WTC11 (cell line): Measurements from ENCODE around the gene STKLD1. TPM values are rescaled to one million over a fixed set of nuclear protein-coding genes. Genes with fewer than 3 reads are reported as not detected.

Experiments
- ATAC-seq: fragments of 200-7000 bp; cut with Tn5 transposase; 2 replicates; pipeline ENCODE4 v1.10.0; 2021; ENCODE audit warnings: mild to moderate bottlenecking, moderate library complexity
- CTCF ChIA-PET: fragments of 300-600 bp; sonication (Branson Sonifier 250); formaldehyde crosslinking; loops from one replicate; lab custom pipeline; 2021; ENCODE audit warnings: antibody characterized with exemption; lab: Charles Lee
- POLR2A ChIA-PET: fragments of 350-600 bp; sonication (Branson Sonifier 250); formaldehyde crosslinking; loops from one replicate; lab custom pipeline; 2021; ENCODE audit warnings: antibody characterized with exemption; lab: Charles Lee
- DNase-seq: peaks from one replicate; pipeline ENCODE4 v3.0.0; 2021; ENCODE audit warnings: low spot score
- H3K27ac Mint-ChIP-seq: 2 replicates; pipeline ENCODE4 v1.8.0; 2021; ENCODE audit warnings: mixed read lengths
- H3K27me3 Mint-ChIP-seq: 2 replicates; pipeline ENCODE4 v1.8.0; 2021; ENCODE audit warnings: low read depth, mild to moderate bottlenecking, moderate library complexity, mixed read lengths
- H3K36me3 Mint-ChIP-seq: 2 replicates; pipeline ENCODE4 v1.8.0; 2021; ENCODE audit warnings: mixed read lengths
- H3K4me1 Mint-ChIP-seq: 2 replicates; pipeline ENCODE4 v1.8.0; 2022; ENCODE audit warnings: mixed read lengths
- H3K4me3 Mint-ChIP-seq: 2 replicates; pipeline ENCODE4 v1.8.0; 2021; ENCODE audit warnings: mild to moderate bottlenecking, moderate library complexity, mixed read lengths
- H3K9me3 Mint-ChIP-seq: 2 replicates; pipeline ENCODE4 v1.8.0; 2021; ENCODE audit warnings: mixed read lengths
- ARID4B ChIP-seq: sonication (generic); formaldehyde crosslinking; IDR thresholded peaks from 2 replicates; pipeline ENCODE4 v1.8.0; 2023; ENCODE audit warnings: missing genetic modification reagents, mild to moderate bottlenecking, borderline replicate concordance
- ATF2 ChIP-seq: sonication (generic); formaldehyde crosslinking; IDR thresholded peaks from 2 replicates; pipeline ENCODE4 v1.8.1; 2022; ENCODE audit warnings: low read depth, missing genetic modification reagents, borderline replicate concordance
- ATF3 ChIP-seq: sonication (generic); formaldehyde crosslinking; conservative IDR thresholded peaks from 2 replicates; pipeline ENCODE4 v1.8.1; 2022; ENCODE audit warnings: mild to moderate bottlenecking, missing genetic modification reagents
- ATF6 ChIP-seq: sonication (generic); formaldehyde crosslinking; IDR thresholded peaks from 2 replicates; pipeline ENCODE4 v1.8.1; 2023; ENCODE audit warnings: mild to moderate bottlenecking, missing genetic modification reagents
- CREB1 ChIP-seq: sonication (generic); formaldehyde crosslinking; IDR thresholded peaks from 2 replicates; pipeline ENCODE4 v1.8.0; 2023; ENCODE audit warnings: mild to moderate bottlenecking, missing genetic modification reagents
- CTCF ChIP-seq: fragments of 200-600 bp; IDR thresholded peaks from 2 replicates; pipeline ENCODE4 v1.8.0; 2022; ENCODE audit warnings: antibody characterized with exemption
- EMX1 ChIP-seq: fragments of 250-450 bp; sonication (Bioruptor Pico); IDR thresholded peaks from 2 replicates; pipeline ENCODE4 v1.8.0; 2021; ENCODE audit warnings: mild to moderate bottlenecking
- ESRRA ChIP-seq: sonication (generic); formaldehyde crosslinking; IDR thresholded peaks from 2 replicates; pipeline ENCODE4 v1.8.1; 2022; ENCODE audit warnings: mild to moderate bottlenecking, missing genetic modification reagents, borderline replicate concordance
- ETV6 ChIP-seq: sonication (generic); formaldehyde crosslinking; IDR thresholded peaks from 2 replicates; pipeline ENCODE4 v1.8.1; 2022; ENCODE audit warnings: mild to moderate bottlenecking, missing genetic modification reagents
- GRHL2 ChIP-seq: fragments of 250-450 bp; sonication (Bioruptor Pico); IDR thresholded peaks from 2 replicates; pipeline ENCODE4 v1.8.0; 2022; ENCODE audit warnings: mild to moderate bottlenecking, moderate library complexity; ENCODE audit not compliant: insufficient replicate concordance, severe bottlenecking
- GTF2I ChIP-seq: fragments of 250-450 bp; sonication (Bioruptor Pico); conservative IDR thresholded peaks from 2 replicates; pipeline ENCODE4 v1.4.0; 2021; ENCODE audit warnings: mild to moderate bottlenecking
- HMGA2 ChIP-seq: fragments of 250-450 bp; sonication (Bioruptor Pico); IDR thresholded peaks from 2 replicates; pipeline ENCODE4 v1.4.0; 2021; ENCODE audit warnings: mild to moderate bottlenecking, moderate library complexity
- KAT7 ChIP-seq: sonication (generic); formaldehyde crosslinking; IDR thresholded peaks from 2 replicates; pipeline ENCODE4 v1.8.1; 2023; ENCODE audit warnings: missing genetic modification reagents, mild to moderate bottlenecking, borderline replicate concordance
- MAX ChIP-seq: sonication (generic); formaldehyde crosslinking; IDR thresholded peaks from 2 replicates; pipeline ENCODE4 v1.8.0; 2022; ENCODE audit warnings: mild to moderate bottlenecking, missing genetic modification reagents
- NFATC4 ChIP-seq: fragments of 250-450 bp; sonication (Bioruptor Pico); IDR thresholded peaks from 2 replicates; pipeline ENCODE4 v1.9.0; 2021; ENCODE audit warnings: mild to moderate bottlenecking
- NFYB ChIP-seq: sonication (generic); formaldehyde crosslinking; conservative IDR thresholded peaks from 2 replicates; pipeline ENCODE4 v1.8.0; 2022; ENCODE audit warnings: low read depth, missing genetic modification reagents
- NR2C2 ChIP-seq: sonication (generic); formaldehyde crosslinking; IDR thresholded peaks from 2 replicates; pipeline ENCODE4 v1.8.0; 2022; ENCODE audit warnings: mild to moderate bottlenecking, missing genetic modification reagents
- RORB ChIP-seq: fragments of 250-450 bp; sonication (Bioruptor Pico); IDR thresholded peaks from 2 replicates; pipeline ENCODE4 v1.9.0; 2021; ENCODE audit warnings: mild to moderate bottlenecking
- SMAD4 ChIP-seq: sonication (generic); formaldehyde crosslinking; IDR thresholded peaks from 2 replicates; pipeline ENCODE4 v1.8.0; 2022; ENCODE audit warnings: mild to moderate bottlenecking, missing genetic modification reagents
- USF1 ChIP-seq: sonication (generic); formaldehyde crosslinking; IDR thresholded peaks from 2 replicates; pipeline ENCODE4 v1.8.0; 2022; ENCODE audit warnings: mild to moderate bottlenecking, missing genetic modification reagents
- ZBTB21 ChIP-seq: sonication (generic); formaldehyde crosslinking; IDR thresholded peaks from 2 replicates; pipeline ENCODE4 v1.8.1; 2023; ENCODE audit warnings: mild to moderate bottlenecking, missing genetic modification reagents, borderline replicate concordance
- ZNF423 ChIP-seq: fragments of 250-450 bp; sonication (Bioruptor Pico); IDR thresholded peaks from 2 replicates; pipeline ENCODE4 v2.1.2; 2022; ENCODE audit warnings: mild to moderate bottlenecking, moderate library complexity
- total RNA-seq: library from RNA; stranded (reverse); gene quantifications from 3 replicates; pipeline ENCODE4 v1.2.3, GENCODE V29; 2021

Gene STKLD1
- total RNA-seq, 1 experiment from 2014 or later = 0.98 TPM

- H3K27ac Mint-ChIP-seq = no peak overlapping the region
- POLR2A ChIA-PET = no interaction called here
- TF ChIP-seq NFATC4 = no peak
- no peak for TF ChIP-seq ARID4B (CRISPR knock-in tag)
- TF ChIP-seq ETV6 (CRISPR knock-in tag) = no peak
- TF ChIP-seq ATF3 (CRISPR knock-in tag) = no peak
- TF ChIP-seq SMAD4 (CRISPR knock-in tag) = no peak
- TF ChIP-seq CREB1 (CRISPR knock-in tag) = no peak
- no peak for TF ChIP-seq KAT7 (CRISPR knock-in tag)
- TF ChIP-seq GTF2I (CRISPR knock-in tag) = no peak
- TF ChIP-seq, all 79 proteins: peak for 0
- Mint-ChIP-seq H3K4me3 (no peak overlapping the region), H3K36me3 (peaks cover 69% of the 10 kb centered on the region), H3K4me1 (peaks cover 26% of the 10 kb centered on the region), H3K9me3 (no peaks in the 10 kb centered on the region), H3K27me3 (no peaks in the 10 kb centered on the region; the same call in 1 of the 2 replicates)
- ATAC-seq (no peak), DNase-seq (no peak)
- CTCF ChIA-PET = no interaction called here
These were observed 31.2 kb upstream of the STKLD1 start for GRCh38 chr9:133344979-133345378.

- Mint-ChIP-seq H3K36me3 (peaks cover 69% of the 10 kb centered on the region), H3K9me3 (no peaks in the 10 kb centered on the region), H3K27ac (no peak overlapping the region), H3K4me3 (no peak overlapping the region; the same call in 1 of the 2 replicates), H3K4me1 (peaks cover 29% of the 10 kb centered on the region), H3K27me3 (no peaks in the 10 kb centered on the region; the same call in 1 of the 2 replicates)
- ChIA-PET POLR2A (no interaction called here), CTCF (interaction anchor here (1.7 kb wide), 1 partner anchor 25 kb away, joined by 3 read pairs; no protein-coding TSS in a partner anchor)
- no peak for ATAC-seq
- no peak for DNase-seq
- no peak for TF ChIP-seq CTCF
- no peak for TF ChIP-seq RORB
- TF ChIP-seq CREB1 (CRISPR knock-in tag) = no peak
- TF ChIP-seq USF1 (CRISPR knock-in tag) = no peak
- TF ChIP-seq NFYB (CRISPR knock-in tag) = no peak
- no peak for TF ChIP-seq ATF2 (CRISPR knock-in tag)
- no peak for TF ChIP-seq ZNF423 (CRISPR knock-in tag)
- no peak for TF ChIP-seq GTF2I (CRISPR knock-in tag)
- TF ChIP-seq ZBTB21 (CRISPR knock-in tag) = no peak
- TF ChIP-seq HMGA2 (CRISPR knock-in tag) = no peak
- TF ChIP-seq MAX (CRISPR knock-in tag) = no peak
- TF ChIP-seq GRHL2 (CRISPR knock-in tag) = no peak
- no peak for TF ChIP-seq EMX1 (CRISPR knock-in tag)
- TF ChIP-seq ATF6 (CRISPR knock-in tag) = no peak
- TF ChIP-seq NR2C2 (CRISPR knock-in tag) = no peak
- TF ChIP-seq ESRRA (CRISPR knock-in tag) = no peak
These were observed 30.6 kb upstream of the STKLD1 start for GRCh38 chr9:133345596-133345995.
